ENCODE data around the gene NDUFS8.
A peak's percentile ranks its signal among the peaks of the same experiment; 100 is the strongest.

NDUFS8 gene

GRCh38 chr11:68036141-68036716 lies 5.7 kb downstream of the NDUFS8 start:
- Mint-ChIP-seq H3K27me3 (no peaks in the 10 kb centered on the region), H3K4me1 (peaks cover 60% of the 10 kb centered on the region), H3K4me3 (no peak overlapping the region), H3K9me3 (no peaks in the 10 kb centered on the region), H3K27ac (peak overlapping the region in 1 of 2 donors; percentile 98)
- DNase-seq (no peak), ATAC-seq (no peak)

GRCh38 chr11:68036717-68037239 lies 6.3 kb downstream of the NDUFS8 start:
- ATAC-seq (peak; percentile 49), DNase-seq (peak; percentile 18 to 57)
- peaks cover 59% of the 10 kb centered on the region for H3K4me1 Mint-ChIP-seq
- peak overlapping the region; percentile 65 to 66 for H3K4me3 Mint-ChIP-seq
- no peaks in the 10 kb centered on the region for H3K27me3 Mint-ChIP-seq
- no peaks in the 10 kb centered on the region for H3K9me3 Mint-ChIP-seq
- peak overlapping the region; percentile 92 to 98 for H3K27ac Mint-ChIP-seq

GRCh38 chr11:68037411-68038225 lies 7.1 kb downstream of the NDUFS8 start:
- peak overlapping the region; percentile 92 to 98 for H3K27ac Mint-ChIP-seq
- H3K4me1 Mint-ChIP-seq, result peaks cover 58% of the 10 kb centered on the region
- DNase-seq (no peak), ATAC-seq (no peak)
- no peaks in the 10 kb centered on the region for H3K27me3 Mint-ChIP-seq
- H3K4me3 Mint-ChIP-seq, result peak overlapping the region; percentile 19 to 66
- H3K9me3 Mint-ChIP-seq, result no peaks in the 10 kb centered on the region

- Mint-ChIP-seq H3K4me1 (peaks cover 58% of the 10 kb centered on the region), H3K9me3 (no peaks in the 10 kb centered on the region), H3K27me3 (no peaks in the 10 kb centered on the region), H3K27ac (no peak overlapping the region), H3K4me3 (peak overlapping the region; percentile 92 to 93)
- ATAC-seq (no peak), DNase-seq (no peak)
These were observed 7.8 kb downstream of the NDUFS8 start for GRCh38 chr11:68038226-68038717.

GRCh38 chr11:68038718-68039525 lies 8.4 kb downstream of the NDUFS8 start, which contains the start of gene TCIRG1:
Gene TCIRG1, plus strand, starts transcription at chr11:68039025. Its CDS starts 2,247 bp downstream, at chr11:68041272.
- Mint-ChIP-seq H3K4me1 (peaks cover 58% of the 10 kb centered on the region), H3K27ac (peak within 1 kb of the TSS; percentile 90 to 99), H3K27me3 (no peaks in the 10 kb centered on the region), H3K4me3 (peak within 1 kb of the TSS; percentile 92 to 93), H3K9me3 (no peaks in the 10 kb centered on the region)
- ATAC-seq, result peak; percentile 61
- DNase-seq, result peak; percentile 56 to 58

GRCh38 chr11:68039526-68040086 lies 9.1 kb downstream of the NDUFS8 start:
- DNase-seq (peak in 1 of 2 donors; percentile 19), ATAC-seq (peak; percentile 6)
- H3K27me3 Mint-ChIP-seq, result no peaks in the 10 kb centered on the region
- H3K4me3 Mint-ChIP-seq, result peak overlapping the region; percentile 92 to 93
- peak overlapping the region; percentile 90 to 99 for H3K27ac Mint-ChIP-seq
- peaks cover 58% of the 10 kb centered on the region for H3K4me1 Mint-ChIP-seq
- H3K9me3 Mint-ChIP-seq, result no peaks in the 10 kb centered on the region

GRCh38 chr11:68040101-68040956 lies 9.8 kb downstream of the NDUFS8 start:
- H3K4me1 Mint-ChIP-seq, result peaks cover 58% of the 10 kb centered on the region
- H3K9me3 Mint-ChIP-seq, result no peaks in the 10 kb centered on the region
- H3K27me3 Mint-ChIP-seq, result no peaks in the 10 kb centered on the region
- DNase-seq, result peak; percentile 55 to 75
- peak; percentile 75 for ATAC-seq
- peak overlapping the region; percentile 92 to 93 for H3K4me3 Mint-ChIP-seq
- H3K27ac Mint-ChIP-seq, result peak overlapping the region; percentile 90 to 99

- no peaks in the 10 kb centered on the region for H3K9me3 Mint-ChIP-seq
- H3K27ac Mint-ChIP-seq, result peak overlapping the region in 1 of 2 donors; percentile 99
- DNase-seq, result no peak
- H3K4me3 Mint-ChIP-seq, result peak overlapping the region; percentile 92 to 93
- H3K4me1 Mint-ChIP-seq, result peaks cover 53% of the 10 kb centered on the region
- no peaks in the 10 kb centered on the region for H3K27me3 Mint-ChIP-seq
- ATAC-seq, result no peak
These were observed 10.6 kb downstream of the NDUFS8 start for GRCh38 chr11:68040957-68041591.

- Mint-ChIP-seq H3K27ac (peak overlapping the region in 1 of 2 donors; percentile 74), H3K4me3 (peak overlapping the region in 1 of 2 donors; percentile 41), H3K9me3 (no peaks in the 10 kb centered on the region), H3K4me1 (peaks cover 47% of the 10 kb centered on the region), H3K27me3 (no peaks in the 10 kb centered on the region)
- ATAC-seq (no peak), DNase-seq (no peak)
These were observed 11.2 kb downstream of the NDUFS8 start for GRCh38 chr11:68041617-68042218.

GRCh38 chr11:68042219-68043028 lies 11.9 kb downstream of the NDUFS8 start:
- Mint-ChIP-seq H3K27me3 (no peaks in the 10 kb centered on the region), H3K4me1 (peaks cover 40% of the 10 kb centered on the region), H3K9me3 (no peaks in the 10 kb centered on the region), H3K27ac (no peak overlapping the region), H3K4me3 (no peak overlapping the region)
- DNase-seq, result no peak
- ATAC-seq, result no peak

GRCh38 chr11:68043029-68043348 lies 12.5 kb downstream of the NDUFS8 start:
- Mint-ChIP-seq H3K4me1 (peaks cover 34% of the 10 kb centered on the region), H3K9me3 (no peaks in the 10 kb centered on the region), H3K4me3 (no peak overlapping the region), H3K27ac (no peak overlapping the region), H3K27me3 (no peaks in the 10 kb centered on the region)
- ATAC-seq, result no peak
- no peak for DNase-seq

GRCh38 chr11:68043349-68044144 lies 13.1 kb downstream of the NDUFS8 start:
- no peaks in the 10 kb centered on the region for H3K9me3 Mint-ChIP-seq
- peaks cover 28% of the 10 kb centered on the region for H3K4me1 Mint-ChIP-seq
- DNase-seq, result no peak
- no peak overlapping the region for H3K4me3 Mint-ChIP-seq
- no peak overlapping the region for H3K27ac Mint-ChIP-seq
- no peak for ATAC-seq
- H3K27me3 Mint-ChIP-seq, result no peaks in the 10 kb centered on the region

Data from stimulated activated naive CD8-positive, alpha-beta T cell treated with anti-CD3 and anti-CD28 coated beads, Interleukin-15, amount 100 ng/mL, for 72 hours (primary cell).